Measurements from ENCODE around the gene GINS2.
A peak's percentile ranks its signal among the peaks of the same experiment; 100 is the strongest.

GINS2 gene

DNA sequence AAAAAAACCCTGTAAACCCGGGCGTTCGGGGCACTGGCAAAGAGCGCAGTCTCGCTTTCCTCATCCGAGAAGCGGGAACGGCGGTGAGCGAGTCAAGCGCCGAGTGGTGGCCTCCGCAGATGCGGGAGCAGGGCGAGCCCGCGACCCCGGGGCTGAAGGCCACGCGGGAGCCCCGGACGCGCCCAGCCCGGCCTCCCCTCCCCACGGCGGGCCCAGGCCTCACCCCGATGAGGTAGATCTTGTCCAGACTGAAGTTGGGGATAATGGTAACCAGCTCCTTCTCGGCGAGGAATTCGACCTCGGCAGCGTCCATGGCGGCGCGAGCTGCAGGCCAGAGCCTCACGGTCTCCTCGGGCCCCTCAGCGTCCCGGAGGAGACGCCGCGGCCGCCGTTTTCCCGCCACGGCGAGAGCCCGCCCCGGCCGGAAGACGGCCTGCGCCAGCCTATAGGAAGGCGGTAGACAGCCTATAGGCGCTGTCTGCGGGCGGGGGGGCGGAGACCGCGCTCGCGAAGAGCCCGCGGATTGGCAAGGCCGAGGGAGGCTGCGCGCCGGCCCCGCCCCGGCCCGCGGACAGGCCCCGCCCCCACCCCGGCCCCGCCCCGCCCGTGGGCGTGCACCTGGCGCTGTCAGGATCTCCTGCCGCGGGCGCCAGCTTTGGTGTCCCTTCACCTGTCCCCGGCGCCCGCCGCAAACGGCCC is at the start of gene GINS2:
Gene GINS2 (minus strand): TSS at position 369 of the 699 bp plus-strand sequence. CDS start 56 bp downstream, at position 313.
- DNase-seq = peak; percentile 89

DNA sequence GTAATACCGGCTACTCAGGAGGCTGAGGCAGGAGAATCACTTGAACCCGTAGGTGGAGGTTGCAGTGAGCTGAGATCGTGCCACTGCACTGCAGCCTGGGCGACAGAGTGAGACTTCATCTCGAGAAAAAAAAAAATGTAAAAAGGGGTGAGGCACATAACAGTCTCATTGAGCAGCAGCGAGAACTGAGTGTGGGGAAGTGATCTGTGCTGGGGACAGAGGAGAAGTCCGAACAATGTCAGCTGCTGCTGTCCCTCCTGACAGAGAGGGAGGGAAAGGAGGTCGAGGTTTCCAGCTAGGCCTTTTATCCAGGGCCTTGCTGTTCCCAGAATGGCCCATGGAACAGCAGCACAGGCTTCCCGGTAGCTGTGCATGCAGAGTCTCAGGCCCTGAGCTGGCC is 48.2 kb upstream of the GINS2 start:
- no peak for DNase-seq

GRCh38 chr16:85735946-85736345 is 47.2 kb upstream of the GINS2 start:
- no peak for DNase-seq

GRCh38 chr16:85735225-85735635 is 46.5 kb upstream of the GINS2 start:
- DNase-seq = no peak

DNA sequence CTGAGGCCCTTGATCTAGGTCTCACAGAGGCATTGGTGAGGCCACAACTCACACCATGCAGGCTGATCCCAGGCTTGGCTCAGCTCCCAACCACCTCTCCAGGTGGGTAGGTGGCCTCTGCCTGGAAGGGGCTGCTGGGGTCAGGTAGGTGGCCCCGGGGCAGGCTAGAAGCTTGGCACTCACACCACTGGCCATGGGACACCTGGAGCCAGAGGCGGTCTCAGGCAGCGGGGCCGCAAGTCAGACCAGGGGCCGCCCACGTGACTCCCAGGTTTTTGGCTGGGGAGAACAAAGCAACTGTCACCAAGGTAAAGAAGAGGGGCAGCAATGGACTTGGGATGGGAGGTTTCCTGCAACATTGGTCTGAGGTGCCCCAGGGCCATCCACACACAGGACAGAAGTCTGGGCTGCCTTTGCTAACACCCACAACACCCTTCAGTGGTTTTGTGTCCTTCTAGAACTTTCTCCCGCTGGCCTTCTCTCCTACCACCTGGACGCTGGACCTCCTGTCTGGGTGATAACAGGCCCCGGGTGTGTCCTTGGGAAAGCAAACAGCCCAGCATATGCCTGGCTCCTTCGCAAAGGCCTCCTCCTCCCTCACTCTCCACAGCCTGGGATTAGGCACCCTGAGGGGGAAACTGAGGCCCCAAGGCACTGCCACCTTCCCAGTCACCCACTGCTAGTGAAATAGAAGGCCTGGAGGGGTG is 45.7 kb upstream of the GINS2 start:
- DNase-seq = no peak

DNA sequence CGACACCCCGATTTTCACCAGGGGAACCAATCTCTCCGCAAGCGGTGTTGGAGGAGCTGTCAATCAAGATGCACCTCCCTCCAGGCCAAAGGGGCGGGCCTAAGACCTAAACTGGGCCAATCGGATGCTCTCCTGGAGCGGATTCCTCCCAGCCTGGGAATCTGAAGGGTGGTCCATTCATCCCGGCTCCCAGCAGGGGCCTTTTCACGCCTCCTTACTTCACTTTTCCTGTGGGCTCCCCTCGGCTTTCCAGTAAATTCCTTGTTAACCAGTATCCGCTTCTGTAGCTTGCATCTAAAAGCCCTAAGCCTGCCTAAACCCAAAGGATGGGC is 45.1 kb upstream of the GINS2 start:
- DNase-seq = peak; percentile 1

- DNase-seq = peak; percentile 4
Measured at GRCh38 chr16:85733155-85733838, 44.5 kb upstream of the GINS2 start.

DNA sequence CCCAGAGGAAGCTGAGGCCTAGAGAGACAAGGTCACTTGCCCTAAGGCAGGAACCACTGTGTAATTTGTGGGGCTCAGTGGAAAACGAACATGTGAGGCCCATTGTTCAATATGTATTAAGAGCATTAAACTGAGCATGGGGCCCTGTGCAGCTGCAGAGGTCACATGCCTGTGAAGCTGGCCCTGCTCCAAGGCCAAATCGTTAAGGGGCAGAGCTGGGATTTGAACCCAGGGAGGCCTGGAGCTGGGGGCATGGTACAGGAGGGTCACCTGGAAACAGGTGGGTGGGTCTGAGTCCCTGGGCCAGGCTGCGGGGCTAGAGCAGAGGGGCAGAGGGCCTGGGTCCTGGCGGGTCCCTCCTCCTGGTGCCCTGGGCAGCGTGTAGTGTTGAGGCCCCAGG is 42.4 kb upstream of the GINS2 start:
- no peak for DNase-seq

DNA sequence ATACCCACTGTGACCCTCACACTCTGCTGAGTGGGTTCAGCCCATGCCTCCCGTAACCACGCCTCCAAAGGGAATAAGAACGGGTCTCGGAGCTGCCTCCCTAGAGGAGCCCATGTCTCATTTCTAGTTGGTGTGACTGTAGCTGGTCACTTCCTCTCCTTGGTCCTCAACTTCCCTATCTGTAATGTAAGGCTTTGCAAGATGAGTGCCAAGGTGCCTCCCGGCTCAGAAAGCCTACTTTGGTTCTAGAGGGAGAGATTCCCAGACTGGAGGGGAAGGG is 41.4 kb upstream of the GINS2 start:
- DNase-seq = no peak

GRCh38 chr16:85729452-85730185 is 40.9 kb upstream of the GINS2 start:
- DNase-seq = no peak

GRCh38 chr16:85728879-85729278 is 40.1 kb upstream of the GINS2 start:
- DNase-seq = no peak

- DNase-seq = no peak
Measured at GRCh38 chr16:85724936-85725335, 36.2 kb upstream of the GINS2 start.

- no peak for DNase-seq
Measured at GRCh38 chr16:85724126-85724879, 35.5 kb upstream of the GINS2 start.

- DNase-seq = no peak
Measured at GRCh38 chr16:85722128-85722893, 33.6 kb upstream of the GINS2 start.

DNA sequence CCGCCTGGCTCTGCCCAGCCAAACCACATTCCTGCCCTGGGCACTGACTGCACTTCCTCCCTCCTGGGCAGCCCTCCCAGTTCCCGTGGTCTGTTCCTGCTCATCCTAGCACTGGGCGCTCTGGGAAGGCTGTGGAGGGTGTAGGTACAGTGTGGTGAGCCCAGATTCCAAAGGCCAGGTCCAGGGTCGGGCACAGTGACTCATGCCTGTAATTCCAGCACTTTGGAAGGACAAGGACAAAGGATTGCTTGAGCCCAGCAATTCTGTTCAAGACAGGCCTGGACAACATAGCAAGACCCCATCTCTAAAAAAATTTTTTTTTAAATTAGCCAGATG is 31.5 kb upstream of the GINS2 start:
- DNase-seq = no peak

DNA sequence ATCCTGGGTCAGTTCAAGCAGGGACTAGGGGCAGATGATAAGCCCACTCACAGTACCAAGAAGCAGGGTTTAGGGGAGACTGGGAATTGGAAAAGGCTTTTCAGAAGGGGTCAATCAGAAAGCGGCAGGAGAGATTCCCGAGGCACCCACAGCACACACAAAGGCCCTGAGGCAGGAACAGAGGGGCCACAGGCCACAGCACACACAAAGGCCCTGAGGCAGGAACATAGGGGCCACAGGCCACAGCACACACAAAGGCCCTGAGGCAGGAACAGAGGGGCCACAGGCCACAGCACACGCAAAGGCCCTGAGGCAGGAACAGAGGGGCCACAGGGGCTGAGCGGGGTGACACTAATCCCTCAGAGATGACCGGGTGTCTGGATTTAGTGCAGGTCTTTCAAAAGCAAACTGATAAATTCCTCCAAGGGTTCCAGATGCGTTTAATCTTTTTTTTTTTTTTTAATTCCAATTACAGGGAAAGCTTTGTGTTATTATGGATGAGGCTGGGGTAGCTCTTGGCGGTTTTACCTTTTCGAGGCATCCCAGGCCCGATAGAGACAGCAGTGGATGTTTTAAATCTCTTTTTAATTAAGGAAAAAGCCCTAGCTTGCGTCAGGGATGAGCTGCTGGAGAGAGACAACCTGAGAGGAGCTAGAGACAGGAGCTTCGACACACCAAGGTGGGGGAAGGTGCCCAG is 31.0 kb upstream of the GINS2 start:
- DNase-seq = no peak

DNA sequence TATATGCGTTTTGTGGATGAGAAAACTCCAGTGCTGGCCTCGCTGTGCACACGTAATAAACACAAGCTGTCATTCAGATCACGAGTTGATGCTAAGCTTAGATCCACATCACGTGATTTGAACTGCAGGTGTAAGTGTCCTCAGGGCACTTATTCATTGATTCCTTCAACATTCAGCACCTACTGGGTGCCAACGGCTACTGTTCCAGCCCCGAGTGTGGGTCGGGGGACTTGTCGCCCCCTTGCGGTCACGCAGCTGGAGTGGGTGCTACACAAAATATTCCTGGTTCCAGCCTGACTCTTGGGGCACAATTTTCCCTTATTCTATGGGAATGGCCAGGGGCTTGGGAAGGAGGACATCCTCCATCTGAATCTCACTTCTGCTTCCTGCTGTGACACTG is 29.9 kb upstream of the GINS2 start:
- DNase-seq = no peak

GRCh38 chr16:85718153-85718477 is 29.4 kb upstream of the GINS2 start:
- DNase-seq = no peak

DNA sequence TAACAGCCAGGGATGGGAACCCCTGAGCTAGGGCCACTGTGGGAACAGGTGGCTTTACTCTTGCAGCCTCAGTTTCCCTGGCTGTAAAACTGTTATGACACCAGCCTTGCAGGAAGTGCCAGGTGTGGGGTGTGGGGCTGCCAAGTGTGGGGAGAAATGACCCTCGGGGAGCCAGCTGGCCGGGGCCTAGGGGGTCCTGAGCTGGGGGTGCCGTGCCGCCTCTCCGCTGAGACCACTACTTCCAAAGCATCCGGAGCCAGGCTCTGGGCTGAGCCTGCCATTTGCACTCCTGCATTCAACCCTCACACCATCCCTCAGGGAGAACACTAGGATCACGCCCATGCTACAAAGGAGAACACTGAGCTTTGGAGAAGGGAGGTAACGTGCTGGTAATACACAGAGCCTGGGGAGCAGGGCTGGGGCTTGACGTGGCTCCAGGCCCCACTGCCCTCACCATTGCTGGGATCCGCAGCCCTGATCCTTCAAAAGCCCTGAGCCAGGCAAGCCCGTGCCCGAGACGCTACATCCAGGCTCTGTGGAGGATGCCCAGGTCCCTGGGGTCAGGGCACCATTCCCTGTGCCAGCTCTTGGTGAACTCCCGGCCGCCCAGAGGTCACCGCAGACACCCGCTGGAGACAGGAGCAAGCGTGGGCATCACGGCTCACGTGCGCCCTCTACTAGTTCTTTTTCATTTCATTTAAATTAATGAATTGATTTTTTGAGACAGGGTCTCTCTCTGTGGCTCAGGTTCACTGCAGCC is 28.8 kb upstream of the GINS2 start:
- peak; percentile 42 for DNase-seq

- DNase-seq = no peak
Measured at GRCh38 chr16:85716680-85717038, 27.9 kb upstream of the GINS2 start.

DNA sequence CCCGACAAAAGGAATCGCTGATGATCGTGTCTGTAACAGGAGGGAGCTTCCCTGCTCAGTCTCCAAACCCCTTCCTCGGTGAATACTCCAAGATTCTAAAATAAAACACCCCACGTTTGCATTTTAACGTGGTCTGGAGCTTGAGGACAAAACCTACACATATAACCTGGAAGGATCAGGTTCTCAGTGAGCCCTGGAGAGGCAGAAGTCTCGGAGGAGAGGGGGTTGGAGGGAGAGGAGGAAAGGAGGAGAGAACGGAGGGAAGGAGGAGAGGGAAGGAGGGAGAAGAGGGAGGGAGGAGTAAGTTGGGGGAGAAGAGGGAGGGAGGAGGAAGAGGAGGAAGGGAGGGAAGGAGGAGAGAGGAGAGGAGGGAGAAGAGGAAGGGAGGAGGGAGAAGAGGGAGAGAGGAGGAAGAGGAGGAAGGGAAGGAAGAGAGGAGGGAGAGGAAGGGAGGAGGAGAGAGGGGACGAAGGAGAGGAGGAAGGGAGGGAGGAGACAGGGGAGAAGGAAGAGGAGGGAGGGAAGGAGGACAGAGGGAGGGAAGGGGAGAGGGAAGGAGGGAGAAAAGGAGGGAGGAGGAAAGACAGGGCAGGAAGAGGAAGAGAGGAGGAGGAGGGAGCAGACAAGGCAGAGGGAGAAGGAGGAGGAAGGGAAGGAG is 27.4 kb upstream of the GINS2 start:
- DNase-seq = no peak

Data from HCEC 1CT (cell line).